ENCODE results near the gene C6orf132.
"Not testable (repeated sequence)": the region's sequence is repeated elsewhere in the genome, so short reads cannot be mapped to it uniquely, and the experiment has no call there.

The C6orf132 gene

DNA sequence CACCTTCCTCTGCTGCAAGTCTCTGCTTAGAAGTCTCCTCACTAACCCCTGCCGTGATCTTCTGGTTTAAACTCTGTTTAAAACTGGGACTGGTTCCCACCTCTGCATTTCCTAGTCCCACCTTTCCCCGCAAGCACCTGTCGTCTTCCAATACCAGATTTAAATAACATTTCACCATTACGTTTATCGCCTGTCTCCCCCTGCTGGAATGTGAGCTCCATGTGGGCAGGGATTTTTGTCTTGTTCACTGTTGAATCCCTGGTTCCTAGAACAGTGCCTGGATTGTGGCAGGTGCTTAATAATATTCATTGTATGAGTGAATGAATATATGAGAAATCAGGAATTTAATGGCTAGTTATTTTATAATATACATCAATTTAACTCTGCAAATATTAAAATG, 33.4 kb upstream of the C6orf132 start:
- DNase-seq = no peak
- TF ChIP-seq, protein P1, sequence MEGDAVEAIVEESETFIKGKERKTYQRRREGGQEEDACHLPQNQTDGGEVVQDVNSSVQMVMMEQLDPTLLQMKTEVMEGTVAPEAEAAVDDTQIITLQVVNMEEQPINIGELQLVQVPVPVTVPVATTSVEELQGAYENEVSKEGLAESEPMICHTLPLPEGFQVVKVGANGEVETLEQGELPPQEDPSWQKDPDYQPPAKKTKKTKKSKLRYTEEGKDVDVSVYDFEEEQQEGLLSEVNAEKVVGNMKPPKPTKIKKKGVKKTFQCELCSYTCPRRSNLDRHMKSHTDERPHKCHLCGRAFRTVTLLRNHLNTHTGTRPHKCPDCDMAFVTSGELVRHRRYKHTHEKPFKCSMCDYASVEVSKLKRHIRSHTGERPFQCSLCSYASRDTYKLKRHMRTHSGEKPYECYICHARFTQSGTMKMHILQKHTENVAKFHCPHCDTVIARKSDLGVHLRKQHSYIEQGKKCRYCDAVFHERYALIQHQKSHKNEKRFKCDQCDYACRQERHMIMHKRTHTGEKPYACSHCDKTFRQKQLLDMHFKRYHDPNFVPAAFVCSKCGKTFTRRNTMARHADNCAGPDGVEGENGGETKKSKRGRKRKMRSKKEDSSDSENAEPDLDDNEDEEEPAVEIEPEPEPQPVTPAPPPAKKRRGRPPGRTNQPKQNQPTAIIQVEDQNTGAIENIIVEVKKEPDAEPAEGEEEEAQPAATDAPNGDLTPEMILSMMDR (IDR thresholded peaks at IDR 0.05; ENCODE audit: low read depth, low read length) = peak; percentile 34; the same call in 1 of the 2 replicates
- no peaks in the 10 kb centered on the region for H3K9me3 ChIP-seq (ENCODE audit: severe bottlenecking)

DNA sequence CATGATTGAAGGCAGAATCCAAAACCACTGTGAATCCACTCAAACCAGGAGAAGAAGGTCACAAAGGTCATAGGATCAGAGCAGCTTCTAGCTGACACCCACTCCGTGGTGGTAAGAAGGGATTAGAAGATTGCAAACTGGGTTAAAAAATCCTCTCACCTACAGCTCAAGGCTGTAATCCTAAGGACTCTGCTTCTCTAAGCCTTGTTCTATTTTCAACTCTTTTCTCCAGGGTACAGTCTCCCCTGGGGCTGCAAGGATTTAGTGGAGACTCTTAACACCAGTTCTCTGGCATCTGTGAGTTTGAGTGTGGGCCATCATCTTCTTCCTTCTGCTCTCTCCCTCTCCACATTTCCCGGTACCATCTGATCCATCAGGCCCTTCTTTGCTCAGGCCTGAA, 30.7 kb upstream of the C6orf132 start, which contains the start of gene GUCA1A:
GUCA1A (plus strand) TSS at position 264 of the 400 bp plus-strand sequence. CDS start 250 bp downstream, outside the sequence.
- peak within 1 kb of the TSS; percentile 30 for H3K27ac ChIP-seq
- no peak within 1 kb of the TSS for H3K4me3 ChIP-seq (ENCODE audit: low read depth, low read length)
- H3K36me3 ChIP-seq = no peaks in the 10 kb centered on the region
- peak; percentile 77 for DNase-seq
- TF ChIP-seq, protein P1 (IDR thresholded peaks at IDR 0.05; ENCODE audit: low read depth, low read length) = no peak
- H3K9me3 ChIP-seq (ENCODE audit: severe bottlenecking) = no peaks in the 10 kb centered on the region
- H3K27me3 ChIP-seq (ENCODE audit: insufficient read depth, low read depth, severe bottlenecking) = no peaks in the 10 kb centered on the region

More for the DNA sequence above, 33.4 kb upstream of the C6orf132 start:
- H3K27ac ChIP-seq = no peak overlapping the region
- no peaks in the 10 kb centered on the region for H3K27me3 ChIP-seq (ENCODE audit: insufficient read depth, low read depth, severe bottlenecking)
- no peak overlapping the region for H3K4me3 ChIP-seq (ENCODE audit: low read depth, low read length)
- no peaks in the 10 kb centered on the region for H3K36me3 ChIP-seq

DNA sequence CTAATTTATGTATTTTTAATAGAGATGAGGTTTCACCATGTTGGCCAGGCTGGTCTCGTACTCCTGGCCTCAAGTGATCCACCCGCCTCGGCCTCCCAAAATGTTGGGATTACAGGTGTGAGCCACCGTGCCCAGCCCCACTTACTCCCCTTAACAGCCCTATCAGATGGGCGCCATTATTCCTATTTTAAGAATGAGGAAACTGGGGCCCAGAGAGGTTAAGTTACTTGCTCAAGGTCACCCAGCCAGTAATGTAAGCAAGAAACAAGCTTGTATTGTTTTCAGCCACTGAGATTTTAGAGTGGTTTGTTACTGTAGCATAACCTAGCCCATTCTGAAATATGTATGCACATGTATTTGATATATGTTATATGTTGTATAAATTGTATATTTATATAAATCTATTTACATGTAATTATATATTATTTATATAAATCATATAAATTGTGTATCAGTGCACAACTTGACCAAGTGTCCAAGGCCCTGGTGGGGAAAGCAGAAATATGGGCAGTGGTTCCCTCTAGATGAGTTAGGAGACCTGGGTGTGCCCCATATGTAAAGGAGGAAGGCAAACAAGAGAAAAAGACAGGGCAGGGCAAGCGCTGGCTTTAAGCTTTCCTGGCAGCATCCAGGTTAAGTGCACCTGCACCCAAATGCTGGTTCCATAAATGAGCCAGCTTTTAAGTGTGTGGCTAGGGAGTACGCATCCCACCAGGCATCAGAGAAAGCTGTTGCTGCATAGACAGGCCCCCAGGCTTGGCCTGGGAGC, 29.6 kb upstream of the C6orf132 start:
- no peak overlapping the region for H3K4me3 ChIP-seq (ENCODE audit: low read depth, low read length)
- no peaks in the 10 kb centered on the region for H3K36me3 ChIP-seq
- no peaks in the 10 kb centered on the region for H3K27me3 ChIP-seq (ENCODE audit: insufficient read depth, low read depth, severe bottlenecking)
- TF ChIP-seq, protein P1 (IDR thresholded peaks at IDR 0.05; ENCODE audit: low read depth, low read length) = no peak
- no peaks in the 10 kb centered on the region for H3K9me3 ChIP-seq (ENCODE audit: severe bottlenecking)
- no peak overlapping the region for H3K27ac ChIP-seq
- DNase-seq = no peak

DNA sequence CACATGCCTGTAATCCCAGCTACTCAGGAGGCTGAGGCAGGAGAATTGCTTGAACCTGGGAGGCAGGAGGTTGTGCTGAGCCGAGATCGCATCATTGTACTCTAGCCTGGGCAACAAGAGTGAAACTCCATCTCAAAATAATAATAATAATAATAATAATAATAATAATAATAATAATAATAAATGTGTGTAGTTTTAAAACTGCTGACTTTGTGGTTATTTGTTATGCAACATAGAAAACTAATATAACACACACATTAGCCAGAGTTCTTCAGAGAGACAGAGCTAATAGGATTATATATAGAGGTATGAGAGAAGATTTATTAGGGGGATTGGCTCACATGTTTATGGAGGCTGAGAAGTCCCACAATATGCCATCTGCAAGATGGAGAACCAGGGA, 27.4 kb upstream of the C6orf132 start:
- not testable (repeated sequence) for H3K4me3 ChIP-seq (ENCODE audit: low read depth, low read length); DNase-seq; H3K27me3 ChIP-seq (ENCODE audit: insufficient read depth, low read depth, severe bottlenecking); H3K27ac ChIP-seq; H3K36me3 ChIP-seq; H3K9me3 ChIP-seq (ENCODE audit: severe bottlenecking)

DNA sequence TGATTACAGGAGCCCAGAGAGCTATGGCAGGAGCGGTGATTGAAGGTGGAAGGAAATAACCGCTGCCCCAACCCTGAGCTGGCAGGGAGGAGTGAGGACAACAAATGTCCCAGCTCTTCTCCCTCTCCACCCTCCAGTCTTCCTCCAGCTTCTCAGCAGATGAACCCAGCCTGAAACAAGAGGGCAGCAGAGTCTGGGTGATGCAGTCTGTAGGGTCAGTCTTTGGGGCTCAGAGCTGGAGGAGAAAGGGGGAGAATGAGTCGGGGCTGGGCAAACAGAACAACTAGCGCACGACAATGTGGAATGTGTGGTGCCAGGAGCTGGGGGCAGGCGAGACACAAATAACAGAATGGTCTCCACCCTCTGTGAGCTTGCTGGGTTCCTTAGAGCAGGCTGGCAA, 26.2 kb upstream of the C6orf132 start:
- Histone ChIP-seq H3K4me3 (ENCODE audit: low read depth, low read length) (no peak overlapping the region), H3K9me3 (ENCODE audit: severe bottlenecking) (no peaks in the 10 kb centered on the region), H3K27ac (no peak overlapping the region), H3K27me3 (ENCODE audit: insufficient read depth, low read depth, severe bottlenecking) (no peaks in the 10 kb centered on the region), H3K36me3 (no peaks in the 10 kb centered on the region)
- no peak for DNase-seq
- TF ChIP-seq, protein P1 (IDR thresholded peaks at IDR 0.05; ENCODE audit: low read depth, low read length) = peak; percentile 64

DNA sequence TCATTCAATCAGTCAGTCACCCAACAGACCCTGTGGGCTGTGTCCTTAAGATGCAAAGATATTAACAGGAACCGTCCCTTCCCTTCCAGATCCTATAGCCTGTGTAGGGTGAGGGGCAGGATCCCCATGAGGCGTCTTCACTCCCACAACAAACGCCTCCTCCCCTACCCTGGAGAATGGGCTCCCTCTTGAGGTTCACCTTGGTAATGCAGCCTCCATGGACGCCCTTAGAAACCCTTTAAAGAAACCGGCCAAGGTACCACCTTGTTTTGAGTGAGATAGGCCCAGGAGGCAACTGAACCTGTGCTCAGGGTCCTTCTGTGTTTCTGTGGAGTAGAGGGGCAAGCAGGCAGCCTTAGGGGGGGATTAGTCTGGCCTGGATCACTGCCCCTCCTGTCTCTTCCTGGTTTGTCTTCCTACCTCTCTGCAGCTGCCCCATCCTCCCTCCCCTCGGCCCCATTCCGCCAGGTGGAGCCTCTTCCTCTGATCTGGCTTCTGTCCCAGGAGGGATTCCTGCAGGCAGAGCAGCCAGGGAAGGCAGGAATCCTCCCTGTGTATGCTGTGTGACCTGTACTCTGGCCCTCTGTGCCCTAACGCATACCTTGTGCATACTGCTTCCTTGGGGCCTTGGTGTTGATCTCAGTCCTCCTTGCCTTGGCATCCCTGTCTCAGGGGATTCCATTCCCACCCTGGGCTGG, 24.2 kb upstream of the C6orf132 start:
- H3K27me3 ChIP-seq (ENCODE audit: insufficient read depth, low read depth, severe bottlenecking) = no peaks in the 10 kb centered on the region
- H3K36me3 ChIP-seq = no peaks in the 10 kb centered on the region
- peak; percentile 95 for DNase-seq
- TF ChIP-seq, protein P1 (IDR thresholded peaks at IDR 0.05; ENCODE audit: low read depth, low read length) = peak; percentile 87
- H3K9me3 ChIP-seq (ENCODE audit: severe bottlenecking) = no peaks in the 10 kb centered on the region
- H3K27ac ChIP-seq = peak overlapping the region; percentile 43
- no peak overlapping the region for H3K4me3 ChIP-seq (ENCODE audit: low read depth, low read length)

All from WERI-Rb-1 (cell line).